ENCODE measurements around the gene ATP11A. TPM values are rescaled to one million over a fixed set of nuclear protein-coding genes. Genes with fewer than 3 reads are reported as not detected.
"Not testable (repeated sequence)": the region's sequence is repeated elsewhere in the genome, so short reads cannot be mapped to it uniquely, and the experiment has no call there.

Gene ATP11A
- total RNA-seq, 1 experiment from 2014 or later = 5.9 TPM

DNA sequence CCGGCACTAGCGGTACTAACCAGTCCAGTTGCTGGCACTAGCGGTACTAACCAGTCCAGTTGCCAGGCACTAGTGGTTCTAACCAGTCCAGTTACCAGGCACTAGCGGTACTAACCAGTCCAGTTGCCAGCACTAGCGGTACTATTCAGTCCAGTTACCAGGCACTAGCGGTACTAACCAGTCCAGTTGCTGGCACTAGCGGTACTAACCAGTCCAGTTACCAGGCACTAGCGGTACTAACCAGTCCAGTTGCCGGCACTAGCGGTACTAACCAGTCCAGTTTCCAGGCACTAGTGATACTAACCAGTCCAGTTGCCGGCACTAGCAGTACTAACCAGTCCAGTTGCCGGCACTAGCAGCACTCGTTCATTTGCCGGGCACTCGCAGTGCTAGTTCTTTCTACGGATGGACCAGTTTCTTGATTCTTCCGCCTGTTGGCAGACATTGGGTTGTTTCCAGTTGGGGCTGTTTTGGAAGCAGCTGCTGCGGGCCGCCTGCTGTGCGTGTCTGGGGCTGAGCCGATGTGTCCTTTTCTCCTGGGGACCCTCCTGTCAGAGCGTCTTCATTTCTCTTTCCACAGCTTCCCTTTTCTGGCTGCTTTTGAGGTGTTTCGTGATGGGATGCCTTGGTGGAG, 155.8 kb downstream of the ATP11A start:
- DNase-seq (ENCODE audit: extremely low read depth, low read depth) = no peak

DNA sequence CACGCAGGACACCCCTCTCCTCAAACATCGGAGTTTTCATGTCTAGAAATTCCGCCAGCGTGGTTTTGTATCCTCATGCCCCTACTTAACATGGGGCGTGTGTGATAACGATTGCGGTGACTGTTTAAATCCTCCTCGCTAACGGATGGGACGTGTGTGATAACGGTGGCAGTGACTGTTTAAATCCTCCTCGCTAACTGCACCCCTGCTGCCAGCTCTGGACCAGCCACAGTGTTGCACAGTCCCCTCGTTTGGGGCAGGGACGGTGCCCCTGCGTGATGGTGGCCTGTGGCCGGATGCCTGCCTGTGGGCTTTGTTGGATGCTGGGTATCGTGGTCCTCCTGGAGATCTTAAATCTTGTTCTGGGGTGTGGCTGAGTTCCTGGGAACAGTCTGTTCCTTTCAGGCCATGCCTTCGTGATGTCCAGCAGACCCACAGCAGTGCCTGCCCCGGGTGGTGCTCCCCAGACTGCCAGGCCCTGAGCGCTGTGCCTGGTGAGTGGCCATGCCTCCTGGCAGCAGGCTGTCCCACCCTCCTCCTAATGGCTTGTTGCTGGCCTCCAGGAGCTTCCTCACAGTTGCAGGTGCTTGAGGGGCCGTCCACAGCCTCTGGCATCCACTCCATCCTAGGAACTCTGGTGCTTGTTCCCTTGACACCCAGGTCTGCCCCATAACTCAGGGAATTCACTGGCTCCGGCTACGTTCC, 156.7 kb downstream of the ATP11A start:
- DNase-seq (ENCODE audit: extremely low read depth, low read depth) = no peak

DNA sequence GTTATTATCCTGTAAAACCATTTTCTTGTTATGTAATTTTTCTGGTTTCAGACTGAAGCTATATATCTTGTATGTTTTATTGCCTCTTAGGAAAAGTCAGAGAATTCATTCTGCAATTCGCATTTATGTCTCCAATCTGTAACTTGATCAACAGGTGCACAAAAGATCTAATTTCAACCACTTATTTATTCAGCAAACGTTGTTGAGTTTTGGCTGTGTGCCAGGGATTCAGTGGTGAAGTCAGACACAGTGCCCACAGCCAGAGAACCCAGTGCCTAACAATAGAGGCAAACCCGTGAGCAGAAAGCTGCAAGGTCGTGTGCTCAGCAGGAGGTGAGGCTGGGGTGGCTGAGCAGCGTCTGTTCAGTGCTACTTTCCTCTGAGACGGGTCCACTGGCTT, 159.7 kb downstream of the ATP11A start:
- no peak for DNase-seq (ENCODE audit: extremely low read depth, low read depth)

DNA sequence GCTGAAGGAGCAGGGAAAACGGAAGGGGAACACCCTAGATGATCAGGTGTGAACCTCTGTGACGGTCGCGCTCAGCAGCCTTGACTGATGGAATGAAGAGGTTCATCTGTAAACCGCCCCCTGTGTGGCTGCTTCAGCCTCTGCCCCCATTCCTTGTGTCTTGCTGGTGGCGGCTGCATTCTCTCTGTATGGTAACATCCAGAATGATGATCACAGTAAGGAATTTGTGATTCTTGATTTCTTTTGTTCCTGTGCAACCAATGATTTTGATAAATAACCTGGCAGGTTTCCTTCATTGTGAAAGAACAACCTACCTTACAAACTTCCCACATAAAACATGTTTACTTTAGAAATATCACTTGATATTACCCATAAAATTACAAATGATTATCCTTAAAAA, 160.4 kb downstream of the ATP11A start:
- DNase-seq (ENCODE audit: extremely low read depth, low read depth) = no peak

DNA sequence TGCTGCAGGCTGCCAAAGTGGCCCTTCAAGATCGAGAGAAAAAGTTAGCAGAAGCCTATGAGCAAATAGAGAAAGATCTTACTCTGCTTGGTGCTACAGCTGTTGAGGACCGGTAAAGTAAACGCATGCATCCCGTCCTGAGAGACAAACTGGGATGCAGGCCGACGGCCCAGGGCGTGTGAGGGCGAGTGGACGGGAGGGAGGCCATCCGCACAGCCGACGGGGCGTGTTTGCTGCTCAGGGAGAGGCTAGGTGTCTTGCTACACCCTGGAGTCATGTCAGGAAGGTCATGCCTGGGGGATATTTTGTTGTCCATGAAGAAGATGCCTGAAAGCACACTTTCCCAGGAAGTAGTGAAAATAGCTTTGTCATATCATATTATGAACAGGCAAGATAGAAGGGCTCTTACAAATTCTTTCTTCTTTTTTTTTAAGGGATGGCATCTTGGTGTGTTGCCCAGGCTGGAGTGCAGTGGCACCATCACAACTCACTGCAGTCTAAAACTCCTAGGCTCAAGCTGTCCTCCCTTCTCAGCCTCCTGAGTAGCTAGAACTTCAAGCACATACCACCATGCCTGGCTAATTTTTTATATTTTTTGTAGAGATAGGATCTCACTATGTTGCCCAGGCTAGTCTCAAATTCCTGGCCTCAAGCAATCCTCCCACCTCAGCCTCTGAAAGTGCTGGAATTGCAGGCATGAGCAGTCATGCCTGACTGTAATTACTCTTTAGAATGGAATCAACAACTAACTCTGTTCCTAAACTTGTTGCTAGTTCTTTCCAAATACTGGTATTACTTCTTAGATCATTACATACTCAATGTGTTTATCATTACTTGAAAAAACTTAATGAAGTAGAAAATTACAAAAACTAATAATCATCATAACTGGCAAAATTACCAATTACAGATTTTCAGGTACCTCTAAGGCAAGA, 161.5 kb downstream of the ATP11A start:
- no peak for DNase-seq (ENCODE audit: extremely low read depth, low read depth)

DNA sequence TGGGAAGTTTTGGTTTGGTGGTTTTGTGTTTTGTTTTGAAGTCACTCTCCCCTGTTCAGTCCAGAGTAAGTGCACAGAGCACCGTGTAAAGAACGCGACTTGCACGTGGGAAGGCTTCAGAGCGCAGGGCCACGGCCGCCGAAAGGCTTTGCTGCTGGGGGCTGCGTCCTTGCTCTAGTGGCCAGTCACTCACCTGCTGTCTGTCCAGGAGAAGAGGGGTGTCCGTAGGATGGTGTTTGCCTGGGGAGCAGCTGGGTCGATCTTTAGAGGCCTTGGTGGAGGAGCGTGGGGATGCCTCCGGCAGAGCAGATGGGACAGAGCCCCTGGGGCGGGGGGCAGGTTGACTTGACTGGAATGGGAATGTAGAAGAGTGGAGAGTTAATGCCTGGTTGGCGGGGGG, 162.6 kb downstream of the ATP11A start:
- no peak for DNase-seq (ENCODE audit: extremely low read depth, low read depth)

DNA sequence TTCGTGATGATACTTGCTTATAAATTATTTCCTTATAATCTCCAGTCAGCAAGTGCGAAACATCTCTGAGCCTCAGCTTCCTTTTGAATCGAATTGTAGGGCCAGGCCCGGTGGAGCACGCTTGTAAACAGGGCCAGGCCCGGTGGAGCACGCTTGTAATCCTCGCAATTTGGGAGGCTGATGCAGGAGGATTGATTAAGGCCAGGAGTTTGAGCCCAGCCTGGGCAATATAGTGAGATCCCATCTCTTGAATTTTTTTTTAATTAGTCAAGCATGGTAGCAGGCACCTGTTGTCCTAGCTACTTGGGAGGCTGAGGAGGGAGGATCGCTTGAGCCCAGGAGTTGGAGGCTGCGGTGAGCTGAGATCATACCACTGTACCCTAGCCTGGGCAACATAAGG, 163.0 kb downstream of the ATP11A start:
- no peak for DNase-seq (ENCODE audit: extremely low read depth, low read depth)

DNA sequence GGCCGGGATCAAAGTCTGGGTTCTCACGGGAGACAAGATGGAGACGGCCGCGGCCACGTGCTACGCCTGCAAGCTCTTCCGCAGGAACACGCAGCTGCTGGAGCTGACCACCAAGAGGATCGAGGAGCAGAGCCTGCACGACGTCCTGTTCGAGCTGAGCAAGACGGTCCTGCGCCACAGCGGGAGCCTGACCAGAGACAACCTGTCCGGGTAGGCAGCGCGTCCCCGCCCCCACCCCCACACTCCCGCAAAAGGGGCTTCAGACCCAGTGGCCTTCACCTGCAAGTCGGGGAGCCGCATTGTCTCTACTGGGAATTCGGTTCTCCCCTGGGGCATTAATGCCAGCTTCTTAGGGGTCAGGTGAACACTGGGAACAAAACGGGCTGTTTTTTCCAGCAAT, 164.5 kb downstream of the ATP11A start:
- DNase-seq (ENCODE audit: extremely low read depth, low read depth) = no peak

DNA sequence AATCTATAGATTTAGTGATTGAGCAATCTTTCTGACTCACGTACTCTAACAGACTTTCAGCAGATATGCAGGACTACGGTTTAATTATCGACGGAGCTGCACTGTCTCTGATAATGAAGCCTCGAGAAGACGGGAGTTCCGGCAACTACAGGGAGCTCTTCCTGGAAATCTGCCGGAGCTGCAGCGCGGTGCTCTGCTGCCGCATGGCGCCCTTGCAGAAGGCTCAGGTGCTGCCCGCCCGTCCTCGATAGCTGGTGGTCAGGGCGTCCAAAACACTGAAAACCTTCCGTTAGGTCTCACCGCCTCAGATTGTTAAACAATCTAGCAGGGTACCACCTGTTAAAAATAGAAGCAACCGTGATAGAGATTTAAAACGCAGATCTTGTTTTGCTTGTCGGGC, 166.0 kb downstream of the ATP11A start:
- DNase-seq (ENCODE audit: extremely low read depth, low read depth) = no peak

DNA sequence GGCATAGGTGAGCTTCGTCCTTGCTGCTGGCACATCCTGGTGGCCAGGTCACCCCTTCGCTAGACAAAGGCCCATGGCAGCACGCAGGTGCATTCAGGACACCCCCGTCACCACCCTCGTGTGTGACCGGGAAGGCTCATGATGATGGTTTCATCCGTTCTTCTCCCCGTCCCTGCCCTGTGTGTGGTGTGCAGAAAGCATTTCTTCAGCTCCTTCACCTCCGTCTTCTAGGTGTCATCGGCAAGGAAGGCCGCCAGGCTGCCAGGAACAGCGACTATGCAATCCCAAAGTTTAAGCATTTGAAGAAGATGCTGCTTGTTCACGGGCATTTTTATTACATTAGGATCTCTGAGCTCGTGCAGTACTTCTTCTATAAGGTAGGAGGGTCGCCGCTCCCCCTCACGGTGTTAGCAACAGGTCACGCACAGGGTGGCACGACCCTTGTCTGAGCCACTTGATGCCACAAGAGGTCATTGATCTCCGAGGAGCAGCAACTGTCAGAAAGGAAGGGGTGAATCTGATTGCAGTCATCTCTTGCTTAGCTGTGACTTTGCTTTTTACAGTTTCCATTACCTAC, 168.2 kb downstream of the ATP11A start:
- DNase-seq (ENCODE audit: extremely low read depth, low read depth) = no peak

DNA sequence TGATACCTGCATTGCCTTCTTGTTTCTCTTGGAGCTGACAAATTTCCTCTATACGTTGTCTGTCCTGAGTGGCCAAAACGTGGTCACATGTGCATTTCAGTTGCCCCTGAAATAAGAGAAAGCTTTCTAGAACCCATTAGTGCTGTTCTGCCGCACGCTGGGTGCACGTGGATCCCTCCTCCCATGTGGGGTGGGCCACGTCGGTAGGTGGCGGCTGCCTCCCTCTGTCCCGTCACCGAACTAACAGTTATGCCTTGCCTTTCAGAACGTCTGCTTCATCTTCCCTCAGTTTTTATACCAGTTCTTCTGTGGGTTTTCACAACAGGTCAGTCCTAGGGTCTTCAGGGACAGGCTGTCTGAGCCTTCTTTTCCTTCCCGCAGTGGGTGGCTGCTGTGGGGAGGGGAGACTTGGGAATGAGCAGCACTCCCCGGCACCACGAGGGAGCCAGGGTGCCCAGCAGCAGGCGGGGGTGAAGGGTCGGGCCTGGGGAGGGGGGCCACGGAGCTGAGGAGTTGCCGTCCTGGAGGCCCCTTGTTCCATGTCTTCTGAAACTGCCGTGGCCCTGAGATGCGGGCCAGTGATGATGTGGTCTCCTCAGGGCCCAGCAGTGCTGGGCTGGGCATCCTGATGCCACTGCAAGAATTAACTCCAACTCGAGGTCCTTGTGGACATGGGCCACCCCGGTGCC, 169.4 kb downstream of the ATP11A start:
- DNase-seq (ENCODE audit: extremely low read depth, low read depth) = no peak

DNA sequence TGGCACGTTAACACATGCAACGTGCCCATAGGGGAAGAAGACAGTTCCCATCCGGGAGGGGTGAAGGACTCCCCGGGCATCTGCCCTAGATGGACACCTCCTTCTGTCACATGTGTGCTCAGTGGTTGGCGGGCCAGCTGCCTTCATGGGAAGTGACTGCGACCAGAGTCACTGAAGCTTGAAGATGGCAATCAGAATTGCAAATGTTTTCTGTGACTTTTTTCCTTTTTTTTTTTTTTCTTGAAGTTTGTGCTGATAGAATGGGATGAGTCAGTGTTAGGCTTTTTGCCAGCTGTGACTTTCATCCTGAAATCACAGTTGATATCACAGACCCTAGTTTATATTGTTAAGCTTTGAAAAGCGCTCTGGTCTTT, 170.0 kb downstream of the ATP11A start:
- DNase-seq (ENCODE audit: extremely low read depth, low read depth) = no peak

DNA sequence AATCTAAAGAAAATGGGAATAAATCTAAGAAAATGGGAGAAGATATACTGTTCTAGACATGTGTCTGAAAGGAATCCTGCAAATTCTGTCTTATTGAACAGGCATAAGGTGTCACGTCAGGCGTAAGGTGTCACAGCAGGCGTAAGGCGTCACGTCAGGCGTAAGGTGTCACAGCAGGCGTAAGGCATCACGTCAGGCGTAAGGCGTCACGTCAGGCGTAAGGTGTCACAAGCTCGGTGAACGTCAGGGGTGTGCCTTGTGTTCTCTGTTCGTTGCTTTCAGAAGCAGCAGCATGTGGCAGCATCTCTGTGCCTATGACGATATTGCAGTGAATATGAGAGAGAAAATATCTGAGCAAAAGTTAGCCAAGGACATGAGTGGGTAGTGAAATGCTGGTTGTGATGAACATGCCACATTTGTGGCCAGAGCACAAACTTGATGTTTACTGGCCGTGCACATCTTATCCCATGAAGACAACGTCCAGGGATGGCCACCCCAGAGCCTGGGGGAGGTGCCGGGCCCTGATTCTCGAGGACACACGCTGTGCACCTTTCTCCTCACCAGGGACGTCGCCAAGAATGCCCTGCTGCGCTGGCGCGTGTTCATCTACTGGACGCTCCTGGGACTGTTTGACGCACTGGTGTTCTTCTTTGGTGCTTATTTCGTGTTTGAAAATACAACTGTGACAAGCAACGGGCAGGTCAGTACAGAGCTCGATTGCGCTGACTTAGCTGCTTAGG, 172.2 kb downstream of the ATP11A start:
- no peak for DNase-seq (ENCODE audit: extremely low read depth, low read depth)

DNA sequence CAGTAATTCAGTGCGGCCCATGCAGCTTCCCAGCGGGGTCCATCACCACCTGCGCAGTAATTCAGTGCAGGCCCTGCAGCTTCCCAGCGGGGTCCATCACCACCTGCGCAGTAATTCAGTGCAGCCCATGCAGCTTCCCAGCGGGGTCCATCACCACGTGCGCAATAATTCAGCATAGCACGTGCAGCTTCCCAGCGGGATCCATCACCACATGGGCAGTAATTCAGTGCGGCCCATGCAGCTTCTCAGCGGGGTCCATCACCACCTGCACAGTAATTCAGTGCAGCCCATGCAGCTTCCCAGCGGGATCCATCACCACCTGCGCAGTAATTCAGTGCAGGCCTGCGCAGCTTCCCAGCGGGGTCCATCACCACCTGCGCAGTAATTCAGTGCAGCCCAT, 173.5 kb downstream of the ATP11A start:
- DNase-seq (ENCODE audit: extremely low read depth, low read depth) = not testable (repeated sequence)

DNA sequence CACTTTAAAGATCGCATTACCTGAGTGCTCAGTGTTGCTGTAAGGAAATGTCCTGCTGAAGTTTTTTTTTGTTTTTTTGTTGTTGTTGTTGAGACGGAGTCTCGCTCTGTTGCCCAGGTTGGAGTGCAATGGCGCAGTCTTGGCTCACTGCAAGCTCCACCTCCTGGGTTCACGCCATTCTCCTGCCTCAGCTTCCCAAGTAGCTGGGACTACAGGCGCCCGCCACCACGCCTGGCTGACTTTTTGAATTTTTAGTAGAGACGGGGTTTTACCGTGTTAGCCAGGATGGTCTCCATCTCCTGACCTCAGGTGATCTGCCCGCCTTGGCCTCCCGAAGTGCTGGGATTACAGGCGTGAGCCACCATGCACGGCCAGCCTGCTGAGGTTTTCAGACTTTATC, 175.6 kb downstream of the ATP11A start:
- DNase-seq (ENCODE audit: extremely low read depth, low read depth) = not testable (repeated sequence)

DNA sequence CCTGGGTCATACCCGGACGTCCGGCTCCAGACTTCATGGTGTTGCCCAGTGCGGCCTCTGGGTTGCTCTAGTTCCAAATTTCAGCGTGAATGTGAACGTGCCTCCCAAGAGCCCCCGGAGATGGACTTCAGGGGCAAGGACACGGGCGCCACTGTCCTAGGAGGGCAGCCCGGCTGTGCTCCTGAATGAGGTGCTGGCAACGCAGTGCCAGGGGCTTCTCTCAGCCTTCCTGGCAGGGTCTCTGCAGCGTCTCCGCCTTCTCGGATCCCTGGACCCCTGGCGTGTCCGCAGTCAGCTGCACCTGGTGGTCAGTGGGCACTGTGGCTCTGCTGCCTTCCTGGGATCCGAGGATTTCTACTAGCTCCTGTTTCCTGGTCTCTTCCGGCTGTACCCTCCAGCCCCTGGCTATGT, 177.5 kb downstream of the ATP11A start:
- no peak for DNase-seq (ENCODE audit: extremely low read depth, low read depth)

DNA sequence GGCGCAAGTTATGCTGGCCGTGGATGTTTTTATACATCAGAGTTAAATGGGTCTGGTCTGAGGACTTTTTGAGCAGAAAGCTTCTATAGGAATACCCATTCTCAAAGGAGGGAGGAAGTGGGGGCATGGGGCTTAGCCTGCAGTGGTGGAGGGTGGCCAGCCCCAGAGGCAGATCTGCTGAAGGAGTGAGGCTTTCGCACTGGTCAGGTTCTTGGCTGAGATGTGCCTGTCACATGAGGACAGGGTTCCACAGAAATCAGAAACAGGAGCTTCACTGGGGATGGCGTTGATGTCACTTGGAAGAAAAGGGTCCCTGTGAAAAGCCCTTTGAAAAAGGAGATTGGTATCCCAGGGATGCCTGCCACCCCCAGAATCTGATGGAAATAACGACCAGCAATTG, 178.5 kb downstream of the ATP11A start:
- DNase-seq (ENCODE audit: extremely low read depth, low read depth) = no peak

DNA sequence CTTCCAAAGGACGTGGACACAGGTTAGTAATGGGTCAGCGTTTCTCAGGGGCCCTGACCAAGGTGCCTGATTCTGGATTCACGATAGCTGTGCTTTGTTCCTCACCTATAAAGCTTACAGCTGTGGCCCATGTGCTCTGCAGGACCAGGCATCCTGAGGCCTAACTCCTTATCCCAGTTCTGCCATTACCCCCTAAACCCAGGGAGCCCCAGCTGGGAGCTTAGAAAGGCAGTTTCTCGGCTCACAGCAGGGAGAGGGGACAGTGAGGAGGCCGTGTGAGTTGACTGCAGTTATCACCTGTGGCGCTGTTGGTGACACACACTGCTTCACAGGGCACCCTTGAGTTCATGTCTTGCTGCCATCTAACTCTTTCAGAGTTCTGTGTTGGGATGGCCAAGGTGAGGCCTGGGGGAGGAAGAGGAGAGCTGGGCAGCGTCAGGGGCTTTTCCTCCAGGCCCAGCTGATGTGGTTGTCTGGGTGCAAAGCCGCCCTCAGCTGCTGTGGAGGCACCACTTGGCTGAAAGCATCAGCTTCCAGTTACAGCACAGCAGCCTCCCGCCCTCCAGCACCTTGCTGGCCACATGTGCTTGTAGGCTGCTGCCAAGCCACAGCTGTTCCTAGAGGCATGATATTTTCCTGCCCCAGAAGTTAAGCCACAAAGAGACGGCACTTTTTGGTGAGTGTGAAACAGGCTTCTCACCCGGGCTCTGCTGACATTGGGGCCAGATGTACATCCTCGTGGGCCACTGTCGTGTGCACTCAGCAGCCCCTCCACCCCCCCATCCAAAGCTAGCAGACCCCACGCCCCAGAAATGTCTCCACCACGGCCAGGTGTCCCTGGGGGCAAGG, 179.6 kb downstream of the ATP11A start:
- no peak for DNase-seq (ENCODE audit: extremely low read depth, low read depth)

DNA sequence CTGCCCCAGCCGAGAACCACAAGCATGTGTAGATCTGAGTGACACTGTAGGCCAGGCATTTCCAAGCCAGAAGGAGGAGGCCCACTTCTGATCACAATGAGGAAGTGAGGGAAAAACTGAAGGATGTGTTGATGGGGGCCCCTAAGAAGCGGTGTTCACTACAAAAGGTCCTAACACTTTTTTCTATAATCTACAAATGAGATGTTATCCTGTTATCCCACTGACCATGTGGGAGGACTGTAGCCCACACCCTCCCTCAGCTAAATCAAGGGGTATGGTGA, 180.2 kb downstream of the ATP11A start:
- no peak for DNase-seq (ENCODE audit: extremely low read depth, low read depth)

All from NCI-H460 (cell line).